Measurements from ENCODE around the gene CHRNB2. TPM values are rescaled to one million over a fixed set of nuclear protein-coding genes. Genes with fewer than 3 reads are reported as not detected.

The CHRNB2 gene
- total RNA-seq, 1 donor from 2014 or later: not detected

- H3K4me3 ChIP-seq (ENCODE audit: low read depth, low read length): no peak overlapping the region
- peak; percentile 33 for DNase-seq (ENCODE audit: low read depth)
- no peak for TF ChIP-seq CTCF (conservative IDR thresholded peaks at IDR 0.05; ENCODE audit: low read depth, low read length)
Measured at GRCh38 chr1:154619181-154619948, 51.8 kb downstream of the CHRNB2 start.

GRCh38 chr1:154620751-154621150 lies 53.2 kb downstream of the CHRNB2 start:
- TF ChIP-seq CTCF (conservative IDR thresholded peaks at IDR 0.05; ENCODE audit: low read depth, low read length): no peak
- no peak for DNase-seq (ENCODE audit: low read depth)
- H3K4me3 ChIP-seq (ENCODE audit: low read depth, low read length): no peak overlapping the region

- no peak overlapping the region for H3K4me3 ChIP-seq (ENCODE audit: low read depth, low read length)
- no peak for DNase-seq (ENCODE audit: low read depth)
- TF ChIP-seq CTCF (conservative IDR thresholded peaks at IDR 0.05; ENCODE audit: low read depth, low read length): no peak
Measured at GRCh38 chr1:154621875-154622274, 54.3 kb downstream of the CHRNB2 start.

GRCh38 chr1:154622503-154623039 lies 55.0 kb downstream of the CHRNB2 start:
- no peak for DNase-seq (ENCODE audit: low read depth)
- no peak for TF ChIP-seq CTCF (conservative IDR thresholded peaks at IDR 0.05; ENCODE audit: low read depth, low read length)
- H3K4me3 ChIP-seq (ENCODE audit: low read depth, low read length): no peak overlapping the region

- no peak overlapping the region for H3K4me3 ChIP-seq (ENCODE audit: low read depth, low read length)
- no peak for TF ChIP-seq CTCF (conservative IDR thresholded peaks at IDR 0.05; ENCODE audit: low read depth, low read length)
- no peak for DNase-seq (ENCODE audit: low read depth)
Measured at GRCh38 chr1:154623358-154623757, 55.8 kb downstream of the CHRNB2 start.

GRCh38 chr1:154624746-154625643 lies 57.4 kb downstream of the CHRNB2 start:
- no peak for TF ChIP-seq CTCF (conservative IDR thresholded peaks at IDR 0.05; ENCODE audit: low read depth, low read length)
- no peak for DNase-seq (ENCODE audit: low read depth)
- no peak overlapping the region for H3K4me3 ChIP-seq (ENCODE audit: low read depth, low read length)

Data from epithelial cell of proximal tubule (primary cell).